Natural killer cell (primary cell): ENCODE measurements around the gene KLHL2. TPM values are rescaled to one million over a fixed set of nuclear protein-coding genes. Genes with fewer than 3 reads are reported as not detected.
"Not testable (repeated sequence)": the region's sequence is repeated elsewhere in the genome, so short reads cannot be mapped to it uniquely, and the experiment has no call there.

Source experiments
- ATAC-seq, 3 donors: fragments of 150-1000 bp in 2 of 3; fragments of 200-7000 bp in 1 of 3; cut with Tn5 transposase; 1 replicate in 1 of 3; 2 replicates in 2 of 3; pipeline ENCODE4 v1.10.0; 2021; ENCODE audit warnings: mild to moderate bottlenecking in 2 of 3, moderate library complexity in 2 of 3
- DNase-seq, 2 donors: peaks; one replicate each; pipeline versions ENCODE4 v3.0.0 to v3.0.0-alpha.2; 2013 to 2021; ENCODE audit warnings: mixed read lengths in 1 of 2
- H3K27ac ChIP-seq: one replicate; pipeline ENCODE4 v1.5.1; 2013; ENCODE audit warnings: mild to moderate bottlenecking, low read length
- H3K27me3 ChIP-seq: one replicate; pipeline ENCODE4 v1.6.1; 2013; ENCODE audit warnings: low read length; ENCODE audit not compliant: control insufficient read depth, insufficient read depth
- H3K36me3 ChIP-seq: one replicate; pipeline ENCODE4 v1.6.1; 2013; ENCODE audit warnings: low read length; ENCODE audit not compliant: control insufficient read depth, insufficient read depth
- H3K4me1 ChIP-seq: one replicate; pipeline ENCODE4 v1.6.1; 2013; ENCODE audit warnings: low read length; ENCODE audit not compliant: control insufficient read depth, insufficient read depth
- H3K4me3 ChIP-seq: one replicate; pipeline ENCODE4 v1.5.1; 2013; ENCODE audit warnings: low read length
- H3K9me3 ChIP-seq: one replicate; pipeline ENCODE4 v1.6.1; 2013; ENCODE audit warnings: low read length; ENCODE audit not compliant: control insufficient read depth, insufficient read depth
- H3K27ac Mint-ChIP-seq, 2 donors: one replicate each; pipeline ENCODE4 v1.8.0; 2022; ENCODE audit warnings: mild to moderate bottlenecking in 2 of 2, mixed read lengths in 2 of 2, moderate library complexity in 1 of 2
- H3K27me3 Mint-ChIP-seq, 2 donors: one replicate each; pipeline ENCODE4 v1.8.0; 2022; ENCODE audit warnings: low read depth in 2 of 2, mixed read lengths in 2 of 2
- H3K36me3 Mint-ChIP-seq: one replicate; pipeline ENCODE4 v1.8.0; 2022; ENCODE audit warnings: mixed read lengths
- H3K4me1 Mint-ChIP-seq, 2 donors: one replicate each; pipeline ENCODE4 v1.8.0; 2022; ENCODE audit warnings: mixed read lengths in 2 of 2
- H3K4me3 Mint-ChIP-seq: one replicate; pipeline ENCODE4 v1.8.0; 2022; ENCODE audit warnings: mild to moderate bottlenecking, moderate library complexity, mixed read lengths
- H3K9me3 Mint-ChIP-seq, 2 donors: one replicate each; pipeline ENCODE4 v1.8.0; 2022; ENCODE audit warnings: mixed read lengths in 2 of 2
- WGBS: methylation state at CpG from one replicate; pipeline ENCODE4 v1.1.7; 2013; ENCODE audit warnings: missing lambda C conversion rate; ENCODE audit not compliant: insufficient coverage; 5-methylcytosine and 5-hydroxymethylcytosine counted together
- intact Hi-C: fragments of 100-400 bp; cut with micrococcal nuclease; formaldehyde crosslinking; loops from one replicate; pipeline ENCODE4 v1.14.2; 2022
- total RNA-seq, 4 donors: library from RNA; stranded (reverse); fragments of 120-200 nt in 1 of 4; gene quantifications; one replicate each; pipeline versions ENCODE4 v1.2.3 to v1.2.4, GENCODE V29; 2013 to 2022
- TF ChIP-seq, protein P1 (sequence below): fragments of 200-600 bp; IDR thresholded peaks from one replicate; pipeline ENCODE4 v1.8.0; 2022; ENCODE audit warnings: antibody characterized with exemption

Gene KLHL2
- total RNA-seq, 3 donors from 2014 or later (not counting 1 experiment from before 2014, with no cell fraction given), result 24.2 to 29.2 (median 25.2) TPM

GRCh38 chr4:165336743-165337142 lies 129.4 kb downstream of the KLHL2 start:
- TF ChIP-seq, protein P1, sequence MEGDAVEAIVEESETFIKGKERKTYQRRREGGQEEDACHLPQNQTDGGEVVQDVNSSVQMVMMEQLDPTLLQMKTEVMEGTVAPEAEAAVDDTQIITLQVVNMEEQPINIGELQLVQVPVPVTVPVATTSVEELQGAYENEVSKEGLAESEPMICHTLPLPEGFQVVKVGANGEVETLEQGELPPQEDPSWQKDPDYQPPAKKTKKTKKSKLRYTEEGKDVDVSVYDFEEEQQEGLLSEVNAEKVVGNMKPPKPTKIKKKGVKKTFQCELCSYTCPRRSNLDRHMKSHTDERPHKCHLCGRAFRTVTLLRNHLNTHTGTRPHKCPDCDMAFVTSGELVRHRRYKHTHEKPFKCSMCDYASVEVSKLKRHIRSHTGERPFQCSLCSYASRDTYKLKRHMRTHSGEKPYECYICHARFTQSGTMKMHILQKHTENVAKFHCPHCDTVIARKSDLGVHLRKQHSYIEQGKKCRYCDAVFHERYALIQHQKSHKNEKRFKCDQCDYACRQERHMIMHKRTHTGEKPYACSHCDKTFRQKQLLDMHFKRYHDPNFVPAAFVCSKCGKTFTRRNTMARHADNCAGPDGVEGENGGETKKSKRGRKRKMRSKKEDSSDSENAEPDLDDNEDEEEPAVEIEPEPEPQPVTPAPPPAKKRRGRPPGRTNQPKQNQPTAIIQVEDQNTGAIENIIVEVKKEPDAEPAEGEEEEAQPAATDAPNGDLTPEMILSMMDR, result no peak
- no peak overlapping the region for H3K27ac Mint-ChIP-seq
- WGBS, result 98% methylated on average over 6 of the region's 6 CpGs
- intact Hi-C loops, result no loop called here
- Histone ChIP-seq H3K9me3 (no peaks in the 10 kb centered on the region), H3K36me3 (peaks cover 47% of the 10 kb centered on the region), H3K4me1 (no peaks in the 10 kb centered on the region), H3K27ac (no peak overlapping the region), H3K27me3 (no peaks in the 10 kb centered on the region), H3K4me3 (no peak overlapping the region)
- no peaks in the 10 kb centered on the region for H3K36me3 Mint-ChIP-seq
- no peaks in the 10 kb centered on the region for H3K9me3 Mint-ChIP-seq
- ATAC-seq (no peak), DNase-seq (no peak)
- H3K4me1 Mint-ChIP-seq, result peaks cover 12 to 26% of the 10 kb centered on the region in 2 donors
- no peaks in the 10 kb centered on the region for H3K27me3 Mint-ChIP-seq
- H3K4me3 Mint-ChIP-seq, result no peak overlapping the region

DNA sequence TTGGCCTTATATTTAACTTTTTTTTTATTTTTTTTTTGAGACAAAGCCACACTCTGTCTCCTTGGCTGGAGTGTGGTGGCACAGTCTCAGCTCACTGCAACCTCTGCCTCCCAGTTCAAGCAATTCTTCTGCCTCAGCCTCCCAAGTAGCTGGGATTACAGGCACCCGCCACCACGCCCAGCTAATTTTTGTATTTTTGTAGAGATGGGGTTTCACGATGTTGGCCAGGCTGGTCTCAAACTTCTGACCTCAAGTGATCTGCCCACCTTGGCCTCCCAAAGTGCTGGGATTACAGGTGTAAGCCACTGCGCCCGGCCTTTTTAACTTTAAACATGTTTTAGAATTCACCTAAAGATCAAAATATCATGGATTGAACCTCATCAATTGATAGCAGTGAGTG lies 135.0 kb downstream of the KLHL2 start:
- H3K9me3 Mint-ChIP-seq, H3K9me3 ChIP-seq, H3K4me3 ChIP-seq, H3K27me3 ChIP-seq, H3K36me3 Mint-ChIP-seq, H3K4me3 Mint-ChIP-seq, intact Hi-C loops, H3K4me1 ChIP-seq, ATAC-seq, DNase-seq, H3K4me1 Mint-ChIP-seq, H3K27me3 Mint-ChIP-seq, H3K27ac Mint-ChIP-seq, H3K27ac ChIP-seq: not testable (repeated sequence)
- 99% methylated on average over 5 of the region's 5 CpGs for WGBS
- H3K36me3 ChIP-seq, result peaks cover 33% of the 10 kb centered on the region

DNA sequence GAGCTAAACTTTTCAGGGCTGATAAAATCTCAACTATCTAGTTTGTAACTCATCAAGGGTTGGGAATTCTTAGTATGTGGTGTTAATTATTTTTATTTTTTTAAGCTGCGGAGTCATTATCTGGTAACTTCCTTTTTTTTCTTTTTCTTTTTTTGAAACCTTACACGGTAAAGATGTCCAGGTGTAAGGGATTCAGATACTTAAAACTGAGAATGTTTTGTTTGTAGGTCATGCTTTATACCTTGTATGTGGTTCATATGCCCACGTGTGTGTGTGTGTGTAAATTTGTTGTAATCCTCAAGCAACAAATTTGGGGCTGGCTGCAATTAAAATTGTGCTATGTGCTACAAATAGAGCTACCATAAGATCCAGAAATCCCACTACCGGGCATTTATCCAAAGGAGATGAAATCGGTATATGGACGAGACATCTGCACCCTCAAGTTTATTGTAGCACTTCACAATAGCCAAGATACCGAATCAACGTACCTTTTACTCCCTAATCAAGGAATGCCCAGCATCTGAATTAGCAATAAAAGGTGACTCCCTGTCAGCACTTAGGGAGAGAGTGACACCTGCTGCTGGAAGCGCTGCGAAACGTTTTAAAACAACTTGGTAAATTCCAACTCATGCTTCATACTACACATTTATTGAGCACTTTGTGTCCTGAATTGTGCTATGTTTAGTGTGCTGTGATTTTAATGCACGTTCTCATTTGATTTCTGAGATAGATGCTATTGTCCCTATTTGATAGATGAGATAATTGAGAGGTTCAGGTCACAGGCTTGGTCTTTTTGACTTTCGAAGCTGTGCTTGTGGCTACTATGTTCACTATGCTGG lies 136.2 kb downstream of the KLHL2 start:
- peaks cover 28% of the 10 kb centered on the region for H3K36me3 ChIP-seq

More for the DNA sequence above, 136.2 kb downstream of the KLHL2 start:
- DNase-seq, result peak in 1 of 2 donors; percentile 49
- Mint-ChIP-seq H3K27ac (peak overlapping the region; percentile 24 to 29), H3K9me3 (no peaks in the 10 kb centered on the region), H3K27me3 (no peaks in the 10 kb centered on the region), H3K4me3 (no peak overlapping the region), H3K4me1 (peaks cover 0 to 5% of the 10 kb centered on the region in 2 donors), H3K36me3 (no peaks in the 10 kb centered on the region)
- WGBS, result 93% methylated on average over 10 of the region's 13 CpGs
- no peak overlapping the region for H3K4me3 ChIP-seq
- H3K27me3 ChIP-seq, result no peaks in the 10 kb centered on the region
- H3K27ac ChIP-seq, result no peak overlapping the region
- intact Hi-C loops, result no loop called here
- H3K4me1 ChIP-seq, result no peaks in the 10 kb centered on the region
- ATAC-seq, result no peak
- no peaks in the 10 kb centered on the region for H3K9me3 ChIP-seq
- TF ChIP-seq, protein P1, result no peak
